Uterus (tissue), 4 donors: ENCODE data around the gene PCDHGA7. TPM values are rescaled to one million over a fixed set of nuclear protein-coding genes. Genes with fewer than 3 reads are reported as not detected.
"Not testable (repeated sequence)": the region's sequence is repeated elsewhere in the genome, so short reads cannot be mapped to it uniquely, and the experiment has no call there.

ENCODE experiments used
- DNase-seq, 2 donors: peaks; one replicate each; pipeline ENCODE4 v3.0.0-alpha.2; 2019 to 2020
- H3K27ac ChIP-seq, 2 donors: fragments of 200-600 bp; sonication (generic); 1 replicate in 1 of 2; 2 replicates in 1 of 2; pipeline ENCODE4 v1.5.1; 2016 to 2018
- H3K27me3 ChIP-seq, 2 donors: fragments of 200-600 bp; sonication (generic); one replicate each; pipeline ENCODE4 v1.5.1; 2018 to 2019; ENCODE audit warnings: control low read depth in 1 of 2
- H3K36me3 ChIP-seq, 2 donors: fragments of 200-600 bp; sonication (generic); one replicate each; pipeline ENCODE4 v1.5.1; 2019; ENCODE audit warnings: control low read depth in 1 of 2
- H3K4me1 ChIP-seq, 2 donors: fragments of 200-600 bp; sonication (generic); one replicate each; pipeline ENCODE4 v1.5.1; 2018 to 2019; ENCODE audit warnings: control low read depth in 1 of 2
- H3K4me3 ChIP-seq, 2 donors: fragments of 200-600 bp; sonication (generic); 1 replicate in 1 of 2; 2 replicates in 1 of 2; pipeline ENCODE4 v1.5.1; 2018 to 2019; ENCODE audit warnings: mild to moderate bottlenecking in 1 of 2
- H3K9me3 ChIP-seq, 2 donors: fragments of 200-600 bp; sonication (generic); one replicate each; pipeline ENCODE4 v1.5.1; 2019; ENCODE audit warnings: control low read depth in 1 of 2
- POLR2A ChIP-seq, 2 donors: fragments of 450-650 bp; IDR thresholded peaks; one replicate each; pipeline ENCODE4 v1.6.1; 2016; ENCODE audit warnings: antibody characterized with exemption in 2 of 2, mild to moderate bottlenecking in 1 of 2, moderate library complexity in 1 of 2
- intact Hi-C: fragments of 100-400 bp; cut with DNase I; formaldehyde crosslinking; loops from one replicate; pipeline ENCODE4 v1.15.1; 2023; ENCODE audit warnings: low total_unique reads
- total RNA-seq, 4 donors: library from RNA; depleted of rRNA in 3 of 4; stranded (reverse); fragments of >200 nt in 3 of 4; gene quantifications; one replicate each; pipeline versions ENCODE4 v1.1.0 to v1.2.4, GENCODE V29; 2014 to 2023
- TF ChIP-seq, protein P1 (sequence below), 4 experiments: fragments of 200-600 bp in 2 of 4; fragments of 450-650 bp in 2 of 4; sonication (generic) in 2 of 4; IDR thresholded peaks; one replicate each; pipeline ENCODE4 v1.5.1; 2016 to 2019; ENCODE audit warnings: antibody characterized with exemption in 4 of 4, mild to moderate bottlenecking in 2 of 4, moderate library complexity in 1 of 4
- donor health status: DM: yes; HTN: yes; CAD: no.

PCDHGA7 gene
- total RNA-seq, 4 donors from 2014 or later: 10.0 to 14.1 (median 11.8) TPM

DNA sequence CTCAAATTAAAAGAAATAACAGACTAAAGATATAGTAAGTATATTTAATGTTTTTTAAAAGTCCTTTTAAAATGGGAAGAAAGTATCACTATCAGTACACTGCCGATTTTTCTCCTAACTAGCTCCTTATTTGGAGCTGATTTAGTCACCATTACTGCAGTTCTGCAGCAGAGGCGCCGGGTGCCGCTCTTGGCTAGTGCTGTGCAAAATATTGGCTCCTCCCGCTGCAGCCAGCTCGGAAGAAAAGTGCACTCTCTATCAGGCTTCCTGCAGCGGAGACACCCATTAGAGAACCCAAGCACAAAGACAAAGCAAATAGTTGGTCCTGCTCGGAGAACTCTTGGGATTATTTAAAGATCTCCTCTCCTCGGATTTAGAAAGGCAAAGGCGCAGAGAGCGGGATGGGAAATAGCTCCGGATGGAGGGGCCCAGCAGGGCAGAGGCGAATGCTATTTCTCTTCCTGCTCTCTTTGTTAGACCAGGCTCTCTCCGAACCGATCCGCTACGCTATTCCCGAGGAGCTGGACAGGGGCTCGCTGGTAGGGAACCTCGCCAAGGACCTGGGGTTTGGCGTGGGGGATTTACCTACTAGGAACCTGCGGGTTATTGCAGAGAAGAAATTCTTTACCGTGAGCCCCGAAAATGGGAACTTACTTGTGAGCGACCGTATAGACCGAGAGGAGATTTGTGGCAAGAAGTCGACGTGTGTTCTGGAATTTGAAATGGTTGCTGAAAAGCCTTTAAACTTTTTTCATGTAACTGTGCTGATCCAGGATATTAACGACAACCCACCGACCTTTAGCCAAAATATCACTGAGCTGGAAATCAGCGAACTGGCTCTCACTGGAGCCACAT is 12.3 kb upstream of the PCDHGA7 start, which contains the start of gene PCDHGB3:
Gene PCDHGB3, plus strand, starts transcription at position 249 of the 855 bp plus-strand sequence. Its CDS starts 153 bp downstream, at position 402.
- no peak for TF ChIP-seq POLR2A (IDR thresholded peaks at IDR 0.05)
- TF ChIP-seq, protein P1, sequence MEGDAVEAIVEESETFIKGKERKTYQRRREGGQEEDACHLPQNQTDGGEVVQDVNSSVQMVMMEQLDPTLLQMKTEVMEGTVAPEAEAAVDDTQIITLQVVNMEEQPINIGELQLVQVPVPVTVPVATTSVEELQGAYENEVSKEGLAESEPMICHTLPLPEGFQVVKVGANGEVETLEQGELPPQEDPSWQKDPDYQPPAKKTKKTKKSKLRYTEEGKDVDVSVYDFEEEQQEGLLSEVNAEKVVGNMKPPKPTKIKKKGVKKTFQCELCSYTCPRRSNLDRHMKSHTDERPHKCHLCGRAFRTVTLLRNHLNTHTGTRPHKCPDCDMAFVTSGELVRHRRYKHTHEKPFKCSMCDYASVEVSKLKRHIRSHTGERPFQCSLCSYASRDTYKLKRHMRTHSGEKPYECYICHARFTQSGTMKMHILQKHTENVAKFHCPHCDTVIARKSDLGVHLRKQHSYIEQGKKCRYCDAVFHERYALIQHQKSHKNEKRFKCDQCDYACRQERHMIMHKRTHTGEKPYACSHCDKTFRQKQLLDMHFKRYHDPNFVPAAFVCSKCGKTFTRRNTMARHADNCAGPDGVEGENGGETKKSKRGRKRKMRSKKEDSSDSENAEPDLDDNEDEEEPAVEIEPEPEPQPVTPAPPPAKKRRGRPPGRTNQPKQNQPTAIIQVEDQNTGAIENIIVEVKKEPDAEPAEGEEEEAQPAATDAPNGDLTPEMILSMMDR (IDR thresholded peaks at IDR 0.05): no peak
- peaks cover 5 to 95% of the 10 kb centered on the region in 2 donors for H3K9me3 ChIP-seq
- H3K27me3 ChIP-seq: no peaks in the 10 kb centered on the region
- H3K36me3 ChIP-seq: no peaks in the 10 kb centered on the region
- no peak within 1 kb of the TSS for H3K4me3 ChIP-seq
- DNase-seq: no peak
- no peak within 1 kb of the TSS for H3K27ac ChIP-seq
- intact Hi-C loops: no loop called here
- H3K4me1 ChIP-seq: no peaks in the 10 kb centered on the region

DNA sequence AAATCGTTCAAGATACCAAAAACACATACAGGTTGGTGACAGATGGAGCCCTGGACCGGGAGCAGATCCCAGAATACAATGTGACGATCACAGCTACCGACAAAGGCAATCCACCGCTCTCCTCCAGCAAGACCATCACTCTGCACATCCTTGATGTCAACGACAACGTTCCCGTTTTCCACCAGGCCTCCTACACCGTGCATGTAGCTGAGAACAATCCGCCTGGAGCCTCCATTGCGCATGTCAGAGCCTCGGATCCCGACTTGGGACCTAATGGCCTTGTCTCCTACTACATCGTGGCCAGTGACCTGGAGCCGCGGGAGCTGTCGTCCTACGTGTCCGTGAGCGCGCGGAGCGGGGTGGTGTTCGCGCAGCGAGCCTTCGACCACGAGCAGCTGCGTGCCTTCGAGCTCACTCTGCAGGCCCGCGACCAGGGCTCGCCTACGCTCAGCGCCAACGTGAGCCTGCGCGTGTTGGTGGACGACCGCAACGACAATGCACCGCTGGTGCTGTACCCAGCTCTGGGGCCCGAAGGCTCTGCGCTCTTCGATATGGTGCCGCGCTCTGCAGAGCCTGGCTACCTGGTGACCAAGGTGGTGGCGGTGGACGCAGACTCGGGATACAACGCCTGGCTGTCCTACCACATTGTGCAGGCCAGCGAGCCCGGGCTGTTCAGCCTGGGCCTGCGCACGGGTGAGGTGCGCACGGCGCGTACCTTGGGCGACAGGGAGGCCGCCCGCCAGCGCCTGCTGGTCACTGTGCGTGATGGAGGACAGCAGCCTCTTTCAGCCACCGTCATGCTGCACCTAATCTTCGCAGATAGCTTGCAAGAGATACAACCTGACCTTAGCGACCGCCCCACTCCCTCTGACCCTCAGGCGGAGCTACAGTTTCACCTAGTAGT is 10.7 kb upstream of the PCDHGA7 start:
- TF ChIP-seq POLR2A (IDR thresholded peaks at IDR 0.05): no peak
- TF ChIP-seq, protein P1 (IDR thresholded peaks at IDR 0.05): no peak
- Histone ChIP-seq H3K27me3 (no peaks in the 10 kb centered on the region), H3K9me3 (peaks cover 5 to 92% of the 10 kb centered on the region in 2 donors), H3K4me3 (no peak overlapping the region), H3K4me1 (no peaks in the 10 kb centered on the region), H3K27ac (no peak overlapping the region), H3K36me3 (no peaks in the 10 kb centered on the region)
- intact Hi-C loops: no loop called here
- no peak for DNase-seq

DNA sequence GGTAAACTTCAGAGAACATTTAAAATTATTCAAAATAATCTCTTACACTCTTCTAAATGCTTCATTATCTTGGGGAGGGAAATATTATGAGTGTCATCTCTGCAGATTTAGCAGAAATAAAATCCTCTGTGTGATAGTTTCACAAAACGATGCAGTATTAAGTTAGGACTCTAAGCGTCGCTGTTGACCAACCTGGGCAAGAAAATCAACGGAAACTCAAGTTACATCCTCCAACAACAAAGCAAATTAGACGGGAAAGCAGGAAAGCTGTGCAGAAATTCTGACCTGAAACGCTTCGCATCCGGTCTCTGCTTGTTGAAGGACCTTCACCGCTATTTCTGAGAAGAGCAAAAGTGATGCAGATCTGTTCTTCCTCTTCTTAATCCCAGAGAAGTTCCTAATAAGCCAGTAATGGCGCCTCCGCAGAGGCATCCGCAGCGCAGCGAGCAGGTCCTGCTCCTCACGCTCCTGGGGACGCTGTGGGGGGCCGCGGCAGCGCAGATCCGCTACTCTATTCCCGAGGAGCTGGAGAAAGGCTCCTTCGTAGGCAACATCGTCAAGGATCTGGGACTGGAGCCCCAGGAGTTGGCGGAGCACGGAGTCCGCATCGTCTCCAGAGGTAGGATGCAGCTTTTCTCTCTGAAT is 8.7 kb upstream of the PCDHGA7 start, which contains the start of gene PCDHGA6:
Gene PCDHGA6, plus strand, starts transcription at position 219 of the 645 bp plus-strand sequence. Its CDS starts 193 bp downstream, at position 412.
- TF ChIP-seq, protein P1 (IDR thresholded peaks at IDR 0.05): peak in 3 of 4 experiments; percentile 16 to 31 (median 19)
- TF ChIP-seq POLR2A (IDR thresholded peaks at IDR 0.05): no peak
- H3K27me3 ChIP-seq: no peaks in the 10 kb centered on the region
- H3K27ac ChIP-seq: peak within 1 kb of the TSS in 1 of 2 donors; percentile 28
- peak within 1 kb of the TSS; percentile 11 to 19 for H3K4me3 ChIP-seq
- DNase-seq: no peak
- intact Hi-C loops: no loop called here
- no peaks in the 10 kb centered on the region for H3K4me1 ChIP-seq
- no peaks in the 10 kb centered on the region for H3K36me3 ChIP-seq
- peaks cover 5 to 96% of the 10 kb centered on the region in 2 donors for H3K9me3 ChIP-seq

DNA sequence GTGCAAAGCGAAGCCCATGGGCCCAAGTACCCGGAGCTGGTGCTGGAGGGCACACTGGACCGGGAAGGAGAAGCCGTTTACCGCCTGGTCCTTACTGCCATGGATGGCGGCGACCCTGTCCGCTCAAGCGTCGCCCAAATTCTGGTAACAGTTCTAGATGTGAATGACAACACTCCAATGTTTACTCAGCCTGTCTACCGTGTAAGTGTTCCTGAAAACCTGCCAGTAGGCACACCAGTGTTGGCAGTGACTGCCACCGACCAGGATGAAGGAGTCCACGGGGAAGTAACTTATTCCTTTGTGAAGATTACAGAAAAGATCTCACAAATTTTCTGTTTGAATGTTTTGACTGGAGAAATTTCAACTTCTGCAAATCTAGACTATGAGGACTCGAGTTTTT is 7.9 kb upstream of the PCDHGA7 start:
- Histone ChIP-seq H3K36me3 (no peaks in the 10 kb centered on the region), H3K4me1 (no peaks in the 10 kb centered on the region), H3K4me3 (no peak overlapping the region), H3K9me3 (peaks cover 5 to 93% of the 10 kb centered on the region in 2 donors), H3K27me3 (no peaks in the 10 kb centered on the region), H3K27ac (no peak overlapping the region)
- TF ChIP-seq, protein P1 (IDR thresholded peaks at IDR 0.05): no peak
- no peak for TF ChIP-seq POLR2A (IDR thresholded peaks at IDR 0.05)
- intact Hi-C loops: no loop called here
- DNase-seq: no peak

DNA sequence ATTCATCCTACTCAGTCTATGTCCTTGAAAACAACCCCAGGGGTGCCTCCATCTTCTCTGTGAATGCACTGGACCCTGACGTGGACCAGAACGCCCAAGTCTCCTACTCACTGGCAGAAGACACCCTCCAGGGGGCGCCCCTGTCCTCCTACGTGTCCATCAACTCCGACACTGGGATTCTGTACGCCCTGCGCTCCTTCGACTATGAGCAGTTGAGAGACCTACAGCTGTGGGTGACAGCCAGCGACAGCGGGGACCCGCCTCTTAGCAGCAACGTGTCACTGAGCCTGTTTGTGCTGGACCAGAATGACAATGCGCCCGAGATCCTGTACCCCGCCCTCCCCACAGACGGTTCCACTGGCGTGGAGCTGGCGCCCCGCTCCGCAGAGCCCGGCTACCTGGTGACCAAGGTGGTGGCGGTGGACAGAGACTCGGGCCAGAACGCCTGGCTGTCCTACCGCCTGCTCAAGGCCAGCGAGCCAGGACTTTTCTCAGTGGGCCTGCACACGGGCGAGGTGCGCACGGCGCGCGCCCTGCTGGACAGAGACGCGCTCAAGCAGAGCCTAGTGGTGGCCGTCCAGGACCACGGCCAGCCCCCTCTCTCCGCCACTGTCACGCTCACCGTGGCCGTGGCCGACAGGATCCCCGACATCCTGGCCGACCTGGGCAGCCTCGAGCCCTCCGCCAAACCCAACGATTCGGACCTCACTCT is 6.9 kb upstream of the PCDHGA7 start:
- H3K36me3 ChIP-seq, H3K27ac ChIP-seq, H3K4me1 ChIP-seq, intact Hi-C loops, H3K4me3 ChIP-seq, H3K27me3 ChIP-seq, DNase-seq: not testable (repeated sequence)
- H3K9me3 ChIP-seq: peaks cover 5 to 91% of the 10 kb centered on the region in 2 donors
